K562 (cell line): Measurements from ENCODE around the gene TMC4.
"Not testable (repeated sequence)": the region's sequence is repeated elsewhere in the genome, so short reads cannot be mapped to it uniquely, and the experiment has no call there.

Experiments used
- ARNT ChIP-seq, 2 experiments: fragments of 450-650 bp; IDR thresholded peaks; 2 replicates each; pipeline ENCODE4 v1.6.1; 2016; ENCODE audit warnings: mild to moderate bottlenecking in 1 of 2
- CBFA2T2 ChIP-seq: fragments of 450-650 bp; conservative IDR thresholded peaks from 2 replicates; pipeline ENCODE4 v1.6.1; 2017; ENCODE audit warnings: mild to moderate bottlenecking
- CTCF ChIP-seq, 3 experiments: IDR thresholded peaks in 2 of 3; conservative IDR thresholded peaks in 1 of 3; 2 replicates each; pipeline ENCODE4 v1.5.1; 2011 to 2012; ENCODE audit warnings: low read length in 3 of 3, mild to moderate bottlenecking in 3 of 3, control low read depth in 2 of 3, improper control_type of control experiment in 1 of 3, inconsistent platforms in 1 of 3, low read depth in 1 of 3, mixed read lengths in 1 of 3, moderate library complexity in 1 of 3; ENCODE audit not compliant: insufficient read depth in 2 of 3
- EP300 ChIP-seq: IDR thresholded peaks from 2 replicates; pipeline ENCODE4 v1.6.1; 2012; ENCODE audit warnings: low read length, improper control_type of control experiment
- HDAC2 ChIP-seq: fragments of 450-650 bp; IDR thresholded peaks from 2 replicates; pipeline ENCODE4 v1.6.1; 2016; ENCODE audit warnings: mild to moderate bottlenecking
- HNRNPLL ChIP-seq: fragments of 200-400 bp; formaldehyde crosslinking; IDR thresholded peaks from 2 replicates; pipeline ENCODE4 v1.6.1; 2017; ENCODE audit warnings: low read length, low read depth, mild to moderate bottlenecking; ENCODE audit not compliant: poor library complexity, severe bottlenecking
- MECOM ChIP-seq: fragments of 250-450 bp; sonication (Bioruptor Pico); IDR thresholded peaks from 2 replicates; pipeline ENCODE4 v1.8.0; 2022; ENCODE audit warnings: inconsistent platforms
- PCBP2 ChIP-seq: fragments of 200-400 bp; formaldehyde crosslinking; IDR thresholded peaks from 2 replicates; pipeline ENCODE4 v1.6.1; 2018; ENCODE audit warnings: low read length, low read depth, mild to moderate bottlenecking, moderate library complexity; ENCODE audit not compliant: poor library complexity, severe bottlenecking
- RBM22 ChIP-seq: fragments of 200-400 bp; formaldehyde crosslinking; IDR thresholded peaks from 2 replicates; pipeline ENCODE4 v1.6.1; 2018; ENCODE audit warnings: low read length, low read depth; ENCODE audit not compliant: poor library complexity, severe bottlenecking
- SRF ChIP-seq, 2 experiments: fragments of 250-450, 450-650 bp in 1 of 2; sonication (Bioruptor Pico) in 1 of 2; sonication (generic) in 1 of 2; formaldehyde crosslinking; IDR thresholded peaks; 2 replicates each; pipeline versions ENCODE4 v1.5.0 to v1.5.1; 2020 to 2022; ENCODE audit warnings: mild to moderate bottlenecking in 1 of 2, missing genetic modification reagents in 1 of 2
- ZNF165 ChIP-seq: fragments of 250-450 bp; sonication (Bioruptor Pico); IDR thresholded peaks from 2 replicates; pipeline ENCODE4 v1.4.0; 2020; ENCODE audit warnings: borderline replicate concordance
- ZNF75A ChIP-seq: fragments of 450-650 bp; formaldehyde crosslinking; IDR thresholded peaks from 2 replicates; pipeline ENCODE4 v1.4.0; 2020; ENCODE audit warnings: mild to moderate bottlenecking

GRCh38 chr19:54207193-54207592 lies 34.2 kb upstream of the TMC4 start:
- not testable (repeated sequence) for TF ChIP-seq PCBP2; ZNF165 (CRISPR knock-in tag); CBFA2T2; HNRNPLL; SRF (CRISPR knock-in tag; IDR thresholded peaks at IDR 0.05); MECOM; ARNT (IDR thresholded peaks at IDR 0.05); ZNF75A; RBM22; EP300; CTCF (IDR thresholded peaks at IDR 0.05 in 2 of 3, conservative IDR thresholded peaks at IDR 0.05 in 1 of 3; ENCODE audit: insufficient read depth in 2 of 3, low read depth in 1 of 3, low read length in 3 of 3); HDAC2
